ENCODE results near the gene MTURN.

GRCh38 chr7:30143748-30144251 lies 9.0 kb downstream of the MTURN start:
- TF ChIP-seq CTCF (IDR thresholded peaks at IDR 0.05): no peak
- no peak for TF ChIP-seq POLR2A (IDR thresholded peaks at IDR 0.05)
